ENCODE results near the gene CYBB.

Gene CYBB

DNA sequence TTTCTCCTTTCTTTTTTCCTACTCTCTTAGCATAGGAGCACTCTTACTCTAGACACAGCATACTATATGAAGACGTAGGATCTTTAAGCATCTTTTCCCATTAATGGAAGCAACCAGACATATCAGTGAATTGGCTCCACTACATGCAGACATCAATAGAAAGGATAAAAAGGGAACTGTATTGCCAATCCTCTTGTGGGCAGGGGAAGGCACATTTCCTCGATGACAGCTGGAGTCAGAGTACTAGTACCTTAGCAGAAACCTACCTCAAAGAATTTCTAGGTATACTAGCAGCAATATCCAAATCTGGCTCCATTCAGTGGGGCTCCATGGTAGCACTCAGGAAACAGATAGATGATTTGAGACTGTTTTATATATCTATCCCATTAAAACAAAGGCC is 20.1 kb downstream of the CYBB start:
- peaks cover 1% of the 10 kb centered on the region for H3K4me1 ChIP-seq (ENCODE audit: control insufficient read depth, insufficient read depth, low read depth, low read length)
- no peak overlapping the region for H2BK15ac ChIP-seq (ENCODE audit: low read depth, poor library complexity, severe bottlenecking)
- H2BK12ac ChIP-seq (ENCODE audit: low read length in 2 of 2), result no peak overlapping the region
- WGBS, result no CpG with 5 or more reads among the region's 2 CpGs
- H3K4me3 ChIP-seq (ENCODE audit: insufficient read depth in 1 of 2, low read depth in 1 of 2, low read length in 2 of 2), result no peak overlapping the region
- H3K18ac ChIP-seq (ENCODE audit: low read depth in 1 of 2, low read length in 2 of 2), result no peak overlapping the region
- no peak for DNase-seq
- H3K79me1 ChIP-seq (replicated peaks; ENCODE audit: low read length, poor library complexity, severe bottlenecking), result no peaks in the 10 kb centered on the region
- H3K23ac ChIP-seq (ENCODE audit: low read length in 2 of 2), result no peak overlapping the region
- no peak overlapping the region for H2BK5ac ChIP-seq (ENCODE audit: low read depth, low read length, poor library complexity, severe bottlenecking)
- no peak overlapping the region for H2AK5ac ChIP-seq (ENCODE audit: low read length, severe bottlenecking)
- no peak overlapping the region for H3K14ac ChIP-seq (ENCODE audit: low read length in 2 of 2)
- H2BK120ac ChIP-seq (ENCODE audit: low read depth, low read length), result no peak overlapping the region
- H4K91ac ChIP-seq (ENCODE audit: low read length), result no peak overlapping the region
- no peak overlapping the region for H2AFZ ChIP-seq (ENCODE audit: low read depth, low read length)
- H3K4ac ChIP-seq (ENCODE audit: low read depth in 1 of 2, low read length in 2 of 2), result no peak overlapping the region
- no peak overlapping the region for H3K4me2 ChIP-seq (ENCODE audit: low read length, poor library complexity, severe bottlenecking)
- H3K36me3 ChIP-seq (ENCODE audit: control insufficient read depth in 1 of 2, insufficient read depth in 2 of 2, low read depth in 1 of 2, low read length in 2 of 2), result no peaks in the 10 kb centered on the region
- H3K27ac ChIP-seq (ENCODE audit: low read length, poor library complexity, severe bottlenecking), result no peak overlapping the region
- no peaks in the 10 kb centered on the region for H3K9me3 ChIP-seq (ENCODE audit: control insufficient read depth, low read length)
- H3K9ac ChIP-seq (ENCODE audit: low read length), result no peak overlapping the region
- no peaks in the 10 kb centered on the region for H3K27me3 ChIP-seq (ENCODE audit: control insufficient read depth in 1 of 2, insufficient read depth in 1 of 2, low read length in 2 of 2)
- H4K8ac ChIP-seq (ENCODE audit: low read length), result no peak overlapping the region

DNA sequence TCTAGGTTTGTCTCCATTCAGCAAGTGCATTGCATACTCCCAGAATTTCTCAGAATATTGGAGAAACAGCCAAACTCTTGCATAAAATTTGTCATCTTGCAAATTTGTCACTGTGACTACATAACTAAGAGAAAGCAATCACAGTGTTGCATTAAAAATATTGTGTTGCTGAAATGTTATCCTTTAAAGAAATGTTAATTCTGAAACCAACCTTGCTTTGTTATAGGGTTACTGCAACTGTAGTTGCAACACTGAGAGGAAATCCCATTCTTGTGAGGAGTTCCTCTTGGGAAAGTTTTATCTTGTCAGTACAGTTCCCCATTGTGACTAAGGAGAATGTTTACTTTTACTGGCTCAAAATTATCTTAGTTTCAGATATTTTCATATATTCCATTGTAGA is 20.9 kb downstream of the CYBB start:
- Histone ChIP-seq H2AFZ (ENCODE audit: low read depth, low read length) (no peak overlapping the region), H3K9ac (ENCODE audit: low read length) (no peak overlapping the region), H2BK12ac (ENCODE audit: low read length in 2 of 2) (no peak overlapping the region), H3K27ac (ENCODE audit: low read length, poor library complexity, severe bottlenecking) (no peak overlapping the region), H3K4ac (ENCODE audit: low read depth in 1 of 2, low read length in 2 of 2) (no peak overlapping the region), H2BK5ac (ENCODE audit: low read depth, low read length, poor library complexity, severe bottlenecking) (no peak overlapping the region), H3K27me3 (ENCODE audit: control insufficient read depth in 1 of 2, insufficient read depth in 1 of 2, low read length in 2 of 2) (no peaks in the 10 kb centered on the region), H2AK5ac (ENCODE audit: low read length, severe bottlenecking) (no peak overlapping the region), H3K4me2 (ENCODE audit: low read length, poor library complexity, severe bottlenecking) (no peak overlapping the region), H3K9me3 (ENCODE audit: control insufficient read depth, low read length) (no peaks in the 10 kb centered on the region), H3K36me3 (ENCODE audit: control insufficient read depth in 1 of 2, insufficient read depth in 2 of 2, low read depth in 1 of 2, low read length in 2 of 2) (no peaks in the 10 kb centered on the region), H3K79me1 (replicated peaks; ENCODE audit: low read length, poor library complexity, severe bottlenecking) (no peaks in the 10 kb centered on the region), H2BK120ac (ENCODE audit: low read depth, low read length) (no peak overlapping the region), H4K91ac (ENCODE audit: low read length) (no peak overlapping the region), H3K4me1 (ENCODE audit: control insufficient read depth, insufficient read depth, low read depth, low read length) (peaks cover 1% of the 10 kb centered on the region), H3K18ac (ENCODE audit: low read depth in 1 of 2, low read length in 2 of 2) (no peak overlapping the region), H3K23ac (ENCODE audit: low read length in 2 of 2) (no peak overlapping the region), H4K8ac (ENCODE audit: low read length) (no peak overlapping the region), H3K4me3 (ENCODE audit: insufficient read depth in 1 of 2, low read depth in 1 of 2, low read length in 2 of 2) (no peak overlapping the region), H2BK15ac (ENCODE audit: low read depth, poor library complexity, severe bottlenecking) (no peak overlapping the region), H3K14ac (ENCODE audit: low read length in 2 of 2) (no peak overlapping the region)
- DNase-seq, result no peak

DNA sequence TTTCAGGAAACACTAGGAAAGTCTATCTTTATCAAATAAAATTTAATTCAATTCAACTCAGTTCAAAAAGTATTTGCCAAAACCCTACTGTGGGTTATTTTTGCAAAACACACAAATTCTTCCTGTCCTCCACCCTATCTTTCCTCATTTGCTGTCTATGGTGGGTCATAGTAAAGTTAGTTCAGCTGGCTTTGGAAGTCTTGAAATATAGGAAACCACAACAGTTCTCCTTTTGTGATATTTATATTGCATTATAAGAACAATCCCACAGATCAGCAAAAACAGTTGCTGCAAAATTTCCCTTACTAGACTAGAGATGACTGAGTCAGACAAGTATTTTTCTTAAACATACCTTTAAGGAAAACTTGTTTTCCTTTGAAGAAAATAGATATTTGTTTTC is 22.2 kb downstream of the CYBB start:
- H3K79me1 ChIP-seq (replicated peaks; ENCODE audit: low read length, poor library complexity, severe bottlenecking), result no peaks in the 10 kb centered on the region
- no peaks in the 10 kb centered on the region for H3K4me1 ChIP-seq (ENCODE audit: control insufficient read depth, insufficient read depth, low read depth, low read length)
- no peak overlapping the region for H2AFZ ChIP-seq (ENCODE audit: low read depth, low read length)
- H3K27me3 ChIP-seq (ENCODE audit: control insufficient read depth in 1 of 2, insufficient read depth in 1 of 2, low read length in 2 of 2), result no peaks in the 10 kb centered on the region
- H3K27ac ChIP-seq (ENCODE audit: low read length, poor library complexity, severe bottlenecking), result no peak overlapping the region
- H2BK15ac ChIP-seq (ENCODE audit: low read depth, poor library complexity, severe bottlenecking), result no peak overlapping the region
- no peak overlapping the region for H4K8ac ChIP-seq (ENCODE audit: low read length)
- no peak overlapping the region for H3K4me3 ChIP-seq (ENCODE audit: insufficient read depth in 1 of 2, low read depth in 1 of 2, low read length in 2 of 2)
- H3K36me3 ChIP-seq (ENCODE audit: control insufficient read depth in 1 of 2, insufficient read depth in 2 of 2, low read depth in 1 of 2, low read length in 2 of 2), result no peaks in the 10 kb centered on the region
- no peak overlapping the region for H3K4me2 ChIP-seq (ENCODE audit: low read length, poor library complexity, severe bottlenecking)
- no peak overlapping the region for H2BK12ac ChIP-seq (ENCODE audit: low read length in 2 of 2)
- no peak overlapping the region for H2BK120ac ChIP-seq (ENCODE audit: low read depth, low read length)
- no peak overlapping the region for H2BK5ac ChIP-seq (ENCODE audit: low read depth, low read length, poor library complexity, severe bottlenecking)
- no peak overlapping the region for H2AK5ac ChIP-seq (ENCODE audit: low read length, severe bottlenecking)
- no peak overlapping the region for H3K9ac ChIP-seq (ENCODE audit: low read length)
- no peak overlapping the region for H3K14ac ChIP-seq (ENCODE audit: low read length in 2 of 2)
- no peak overlapping the region for H3K18ac ChIP-seq (ENCODE audit: low read depth in 1 of 2, low read length in 2 of 2)
- H3K9me3 ChIP-seq (ENCODE audit: control insufficient read depth, low read length), result no peaks in the 10 kb centered on the region
- no peak for DNase-seq
- no peak overlapping the region for H4K91ac ChIP-seq (ENCODE audit: low read length)
- no peak overlapping the region for H3K23ac ChIP-seq (ENCODE audit: low read length in 2 of 2)
- no peak overlapping the region for H3K4ac ChIP-seq (ENCODE audit: low read depth in 1 of 2, low read length in 2 of 2)

DNA sequence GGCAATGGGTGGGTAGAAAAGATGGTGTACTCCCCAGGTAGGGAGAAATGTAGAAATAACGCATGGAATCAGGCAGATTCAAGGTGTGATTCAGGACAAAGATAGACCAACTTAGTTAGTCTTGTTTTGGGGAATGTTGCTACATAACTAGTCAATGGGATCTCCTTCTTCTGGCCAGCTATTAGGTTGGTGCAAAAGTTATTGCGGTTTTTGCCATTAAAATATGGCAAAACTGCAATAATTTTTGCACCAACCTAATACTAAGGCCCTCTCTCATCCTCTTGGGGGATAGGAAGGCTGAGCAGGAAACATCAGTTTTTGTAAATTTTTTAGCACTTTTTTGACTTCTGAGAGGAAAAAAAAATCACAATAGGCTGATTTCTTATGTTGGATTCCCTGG is 23.2 kb downstream of the CYBB start:
- H3K4me1 ChIP-seq (ENCODE audit: control insufficient read depth, insufficient read depth, low read depth, low read length), result no peaks in the 10 kb centered on the region
- no peak overlapping the region for H3K23ac ChIP-seq (ENCODE audit: low read length in 2 of 2)
- H2AK5ac ChIP-seq (ENCODE audit: low read length, severe bottlenecking), result no peak overlapping the region
- 100% methylated on average over 1 of the region's 2 CpGs for WGBS
- no peaks in the 10 kb centered on the region for H3K27me3 ChIP-seq (ENCODE audit: control insufficient read depth in 1 of 2, insufficient read depth in 1 of 2, low read length in 2 of 2)
- no peak overlapping the region for H3K4ac ChIP-seq (ENCODE audit: low read depth in 1 of 2, low read length in 2 of 2)
- H4K8ac ChIP-seq (ENCODE audit: low read length), result no peak overlapping the region
- no peak overlapping the region for H3K14ac ChIP-seq (ENCODE audit: low read length in 2 of 2)
- no peak overlapping the region for H3K4me3 ChIP-seq (ENCODE audit: insufficient read depth in 1 of 2, low read depth in 1 of 2, low read length in 2 of 2)
- H2BK12ac ChIP-seq (ENCODE audit: low read length in 2 of 2), result no peak overlapping the region
- no peak overlapping the region for H2AFZ ChIP-seq (ENCODE audit: low read depth, low read length)
- H3K18ac ChIP-seq (ENCODE audit: low read depth in 1 of 2, low read length in 2 of 2), result no peak overlapping the region
- H3K27ac ChIP-seq (ENCODE audit: low read length, poor library complexity, severe bottlenecking), result no peak overlapping the region
- no peak overlapping the region for H3K4me2 ChIP-seq (ENCODE audit: low read length, poor library complexity, severe bottlenecking)
- no peak overlapping the region for H2BK120ac ChIP-seq (ENCODE audit: low read depth, low read length)
- H3K79me1 ChIP-seq (replicated peaks; ENCODE audit: low read length, poor library complexity, severe bottlenecking), result no peaks in the 10 kb centered on the region
- DNase-seq, result no peak
- no peaks in the 10 kb centered on the region for H3K9me3 ChIP-seq (ENCODE audit: control insufficient read depth, low read length)
- H3K36me3 ChIP-seq (ENCODE audit: control insufficient read depth in 1 of 2, insufficient read depth in 2 of 2, low read depth in 1 of 2, low read length in 2 of 2), result no peaks in the 10 kb centered on the region
- no peak overlapping the region for H2BK15ac ChIP-seq (ENCODE audit: low read depth, poor library complexity, severe bottlenecking)
- H3K9ac ChIP-seq (ENCODE audit: low read length), result no peak overlapping the region
- no peak overlapping the region for H4K91ac ChIP-seq (ENCODE audit: low read length)
- H2BK5ac ChIP-seq (ENCODE audit: low read depth, low read length, poor library complexity, severe bottlenecking), result no peak overlapping the region

Measured in mesenchymal stem cell (in vitro differentiated cells and primary cell).